Amniotic stem cell (primary cell): ENCODE results near the gene PXK.
"Not testable (repeated sequence)": the region's sequence is repeated elsewhere in the genome, so short reads cannot be mapped to it uniquely, and the experiment has no call there.

Experiments used
- DNase-seq: peaks from one replicate; lab custom pipeline; 2025; lab: John Stamatoyannopoulos, UW

The PXK gene

GRCh38 chr3:58419780-58420507, 87.3 kb downstream of the PXK start:
- DNase-seq = no peak

GRCh38 chr3:58421004-58421403, 88.3 kb downstream of the PXK start:
- DNase-seq = no peak

- DNase-seq = no peak
Measured at GRCh38 chr3:58422756-58423325, 90.1 kb downstream of the PXK start.

- no peak for DNase-seq
Measured at GRCh38 chr3:58424613-58425012, 91.9 kb downstream of the PXK start.

- no peak for DNase-seq
Measured at GRCh38 chr3:58425782-58426181, 93.1 kb downstream of the PXK start.

GRCh38 chr3:58427661-58428361, 95.1 kb downstream of the PXK start:
- DNase-seq = no peak

- DNase-seq = no peak
Measured at GRCh38 chr3:58429657-58430056, 97.0 kb downstream of the PXK start.

- DNase-seq = no peak
Measured at GRCh38 chr3:58432905-58433304, 100.2 kb downstream of the PXK start.

GRCh38 chr3:58433400-58434167, 100.9 kb downstream of the PXK start, which contains the start of gene PDHB:
TSS of gene PDHB (minus strand) at chr3:58433832. CDS start at chr3:58433809, 23 bp downstream.
- DNase-seq = peak; percentile 71

- DNase-seq = no peak
Measured at GRCh38 chr3:58434168-58434504, 101.4 kb downstream of the PXK start.

GRCh38 chr3:58434511-58434910, 101.8 kb downstream of the PXK start:
- DNase-seq = no peak

- DNase-seq = peak; percentile 11
Measured at GRCh38 chr3:58434990-58435389, 102.3 kb downstream of the PXK start.

- not testable (repeated sequence) for DNase-seq
Measured at GRCh38 chr3:58437276-58437675, 104.6 kb downstream of the PXK start.

GRCh38 chr3:58440996-58441355, 108.3 kb downstream of the PXK start:
- not testable (repeated sequence) for DNase-seq

GRCh38 chr3:58441514-58442450, 109.1 kb downstream of the PXK start:
- no peak for DNase-seq

GRCh38 chr3:58452176-58452575, 119.5 kb downstream of the PXK start:
- DNase-seq = no peak

- DNase-seq = no peak
Measured at GRCh38 chr3:58459160-58459559, 126.5 kb downstream of the PXK start.

- DNase-seq = no peak
Measured at GRCh38 chr3:58462829-58463180, 130.1 kb downstream of the PXK start.

GRCh38 chr3:58463181-58463941, 130.7 kb downstream of the PXK start:
- DNase-seq = peak; percentile 52

GRCh38 chr3:58463942-58464271, 131.2 kb downstream of the PXK start:
- no peak for DNase-seq

- DNase-seq = no peak
Measured at GRCh38 chr3:58464866-58465265, 132.2 kb downstream of the PXK start.
